Ovary (tissue), 3 donors: ENCODE results near the gene HLCS.

Experiments
- CTCF ChIP-seq, 3 donors: fragments of 450-650 bp in 2 of 3; fragments of 200-600 bp in 1 of 3; IDR thresholded peaks; one replicate each; pipeline versions ENCODE4 v1.5.1 to v1.8.0; 2016 to 2022; ENCODE audit warnings: antibody characterized with exemption in 3 of 3, mild to moderate bottlenecking in 1 of 3
- EP300 ChIP-seq: sonication (generic); formaldehyde crosslinking; IDR thresholded peaks from one replicate; pipeline ENCODE4 v1.6.1; 2017; ENCODE audit warnings: antibody characterized with exemption
- POLR2A ChIP-seq: fragments of 450-650 bp; IDR thresholded peaks from one replicate; pipeline ENCODE4 v1.6.1; 2017; ENCODE audit warnings: antibody characterized with exemption, mild to moderate bottlenecking, moderate library complexity
- donor health status: DM: no; HTN: no; CAD: no.

- no peak for TF ChIP-seq CTCF (IDR thresholded peaks at IDR 0.05)
- no peak for TF ChIP-seq EP300
- TF ChIP-seq POLR2A, result no peak
These were observed 212.9 kb downstream of the HLCS start for GRCh38 chr21:36753556-36753955.
